ES-I3 (cell line): ENCODE results near the gene AHNAK.

ENCODE experiments used
- H3K36me3 ChIP-seq: 2 replicates; pipeline ENCODE4 v1.6.1; 2013; ENCODE audit warnings: mild to moderate bottlenecking, low read length, control low read depth, moderate library complexity; ENCODE audit not compliant: insufficient read depth
- H3K4me1 ChIP-seq: 2 replicates; pipeline ENCODE4 v1.6.1; 2013; ENCODE audit warnings: mild to moderate bottlenecking, control low read depth, low read length; ENCODE audit not compliant: insufficient read depth
- H3K9ac ChIP-seq: 2 replicates; pipeline ENCODE4 v1.6.1; 2013; ENCODE audit warnings: low read depth, mild to moderate bottlenecking, low read length, moderate library complexity
- H3K9me3 ChIP-seq: 2 replicates; pipeline ENCODE4 v1.6.1; 2013; ENCODE audit warnings: mild to moderate bottlenecking, low read length, moderate library complexity; ENCODE audit not compliant: control insufficient read depth, insufficient read depth

The AHNAK gene

GRCh38 chr11:62548545-62549335 lies 2.1 kb upstream of the AHNAK start:
- Histone ChIP-seq H3K9ac (no peak overlapping the region), H3K36me3 (no peaks in the 10 kb centered on the region), H3K4me1 (peaks cover 25% of the 10 kb centered on the region), H3K9me3 (no peaks in the 10 kb centered on the region)

DNA sequence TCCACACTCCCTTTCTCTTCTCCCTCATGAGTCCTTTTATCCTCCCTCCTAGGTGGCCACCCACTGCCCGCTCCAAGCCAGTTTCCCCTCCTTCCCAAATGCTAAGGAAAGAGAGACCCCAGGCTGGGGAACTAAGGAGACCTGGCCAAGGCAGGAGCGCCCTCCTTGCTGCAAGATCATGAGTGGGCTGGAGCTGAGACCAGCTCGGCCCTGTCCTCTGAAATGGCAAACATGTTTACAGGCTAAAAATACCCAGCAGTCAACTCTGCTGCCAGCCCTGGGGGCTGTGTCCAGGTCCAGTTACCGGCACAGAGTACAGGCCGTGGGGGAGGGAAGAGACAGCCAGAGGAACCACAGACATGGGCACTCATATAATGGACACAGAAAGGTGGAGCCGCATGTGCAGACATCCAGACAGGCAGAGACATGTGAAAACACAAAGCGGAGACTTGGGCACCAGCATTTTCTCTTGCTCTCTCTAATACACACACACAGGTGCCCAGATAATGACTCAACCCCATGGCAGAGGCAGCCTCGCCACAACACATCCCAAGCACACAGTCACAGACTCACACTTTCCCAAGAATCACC lies 1.2 kb upstream of the AHNAK start:
- no peaks in the 10 kb centered on the region for H3K36me3 ChIP-seq
- H3K4me1 ChIP-seq: peaks cover 23% of the 10 kb centered on the region
- H3K9ac ChIP-seq: peak overlapping the region; percentile 74; the same call in 1 of the 2 replicates
- no peaks in the 10 kb centered on the region for H3K9me3 ChIP-seq

GRCh38 chr11:62546929-62547625 lies 471 bp upstream of the AHNAK start:
- Histone ChIP-seq H3K36me3 (no peaks in the 10 kb centered on the region), H3K9me3 (no peaks in the 10 kb centered on the region), H3K4me1 (peaks cover 17% of the 10 kb centered on the region), H3K9ac (peak overlapping the region; percentile 74)

DNA sequence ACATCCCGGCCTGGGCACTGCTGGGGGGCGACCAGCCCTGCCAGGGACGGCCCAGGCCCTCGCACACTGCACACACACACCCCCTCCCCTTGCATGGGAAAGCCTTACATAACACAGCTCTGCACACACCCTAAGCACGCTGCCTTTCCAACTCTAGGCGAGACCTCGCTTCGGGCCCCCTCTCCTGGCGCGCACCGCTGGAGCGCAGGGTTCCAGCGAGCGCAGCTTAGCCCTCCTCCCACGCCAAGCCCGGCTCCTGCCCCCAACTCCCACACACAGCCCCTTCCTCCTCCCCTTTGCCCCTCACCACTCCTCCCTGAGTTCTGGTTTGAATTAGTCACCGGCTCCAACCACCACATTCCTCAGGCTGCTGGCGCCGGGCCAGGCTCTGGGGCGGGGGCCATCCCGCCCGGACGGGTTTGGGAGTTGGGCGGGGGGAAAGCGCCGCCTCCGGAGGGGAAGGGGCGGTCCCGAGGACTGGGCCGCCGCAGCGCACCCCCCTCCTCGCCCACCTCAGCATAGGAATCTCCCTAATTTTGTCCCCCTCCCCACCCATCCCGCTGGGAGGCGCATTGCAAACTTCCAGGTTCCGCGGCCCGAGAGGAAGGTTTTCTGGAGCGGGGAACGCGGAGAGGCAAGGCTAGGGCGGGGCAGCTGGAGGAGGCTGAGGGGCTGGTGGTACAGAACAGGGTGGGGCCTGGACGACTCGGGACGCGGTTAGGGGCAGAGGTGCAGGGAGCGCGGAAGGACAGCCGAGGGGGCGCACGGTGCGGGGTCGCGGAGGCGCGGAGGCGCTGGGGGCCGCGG lies 966 bp downstream of the AHNAK start:
- H3K9ac ChIP-seq: peak overlapping the region; percentile 64
- no peaks in the 10 kb centered on the region for H3K9me3 ChIP-seq

DNA sequence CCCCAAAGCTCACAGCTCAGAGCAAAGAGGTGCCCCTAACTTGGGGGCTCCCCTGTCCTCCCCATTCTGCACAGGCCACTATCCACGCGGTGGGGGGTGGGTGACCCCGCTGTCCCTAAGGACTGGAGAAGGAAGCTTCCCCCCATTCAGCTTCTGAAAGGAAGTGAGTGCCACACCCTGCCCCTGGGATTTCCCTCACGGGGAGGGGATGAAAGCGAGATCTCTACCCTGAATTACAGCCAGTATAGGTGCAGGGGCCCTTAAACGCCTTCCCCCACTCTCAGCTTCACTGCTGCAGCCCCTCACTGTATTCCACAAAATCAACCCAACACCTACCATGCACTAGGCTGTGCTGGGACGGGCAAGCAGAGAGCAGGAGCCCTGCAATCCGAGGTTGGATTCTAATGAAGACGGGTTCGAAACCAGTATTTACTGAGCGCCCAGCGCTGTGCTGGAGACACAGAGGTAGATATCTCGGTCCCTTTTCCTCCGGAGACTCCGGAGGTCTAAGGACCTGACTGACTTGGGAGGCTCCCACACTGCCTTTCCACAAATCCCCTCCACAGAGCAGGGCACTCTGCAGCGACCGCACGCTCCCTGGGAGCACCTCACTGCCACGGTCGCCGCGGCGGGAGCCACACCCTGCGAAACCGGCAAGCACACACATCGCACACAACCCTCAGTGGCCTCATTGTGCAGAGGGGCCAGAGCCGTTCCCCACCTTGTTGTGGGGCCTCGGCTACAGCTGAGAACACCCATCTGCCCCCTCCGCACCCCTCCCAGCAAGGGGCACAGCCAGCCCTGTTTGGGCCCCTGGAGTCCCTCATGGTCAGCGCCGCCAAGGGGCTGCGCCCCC lies 1.8 kb downstream of the AHNAK start:
- Histone ChIP-seq H3K9me3 (no peaks in the 10 kb centered on the region), H3K9ac (peak overlapping the region; percentile 64), H3K4me1 (peaks cover 18% of the 10 kb centered on the region), H3K36me3 (no peaks in the 10 kb centered on the region)

More for the DNA sequence above, 966 bp downstream of the AHNAK start:
- H3K36me3 ChIP-seq: no peaks in the 10 kb centered on the region
- peaks cover 17% of the 10 kb centered on the region for H3K4me1 ChIP-seq

DNA sequence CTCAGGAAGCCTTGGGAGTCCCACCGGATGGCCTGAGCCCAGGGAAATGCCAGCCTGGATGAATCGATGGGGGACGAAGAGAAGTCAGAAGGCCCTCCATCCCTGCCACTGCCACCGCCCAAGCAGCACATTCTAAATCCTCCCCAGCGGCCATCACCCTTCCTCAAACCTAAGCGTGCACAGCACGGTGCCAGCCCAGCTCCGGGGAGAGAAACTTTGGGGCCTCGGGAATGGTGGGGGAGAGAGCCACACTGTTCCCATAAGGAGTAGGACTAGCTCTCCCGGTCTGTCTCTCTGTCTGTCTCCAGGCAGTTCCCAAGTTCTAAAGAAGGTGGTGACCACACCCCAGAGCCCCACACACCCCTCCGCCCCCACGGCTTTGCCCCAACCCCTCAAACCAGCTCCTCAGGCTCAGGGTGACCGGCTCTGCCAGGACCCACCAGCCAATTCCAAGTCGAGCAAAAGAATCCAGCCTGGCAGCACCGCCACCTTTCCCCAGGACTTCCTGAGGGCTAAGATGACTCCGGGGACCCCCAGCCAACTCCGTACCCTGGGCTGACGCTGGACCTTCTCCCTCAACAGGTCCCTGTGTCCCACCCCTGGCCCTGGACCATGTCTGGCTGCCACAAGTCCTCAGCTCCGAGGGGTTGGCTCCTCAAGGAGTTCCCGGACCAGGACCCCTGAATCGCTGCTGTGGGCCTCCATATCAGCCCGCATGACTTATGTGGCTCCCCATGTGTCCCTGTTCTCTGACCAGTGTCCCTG lies 2.7 kb downstream of the AHNAK start:
- Histone ChIP-seq H3K4me1 (peaks cover 27% of the 10 kb centered on the region), H3K9ac (peak overlapping the region; percentile 64; the same call in 1 of the 2 replicates), H3K9me3 (no peaks in the 10 kb centered on the region), H3K36me3 (no peaks in the 10 kb centered on the region)

DNA sequence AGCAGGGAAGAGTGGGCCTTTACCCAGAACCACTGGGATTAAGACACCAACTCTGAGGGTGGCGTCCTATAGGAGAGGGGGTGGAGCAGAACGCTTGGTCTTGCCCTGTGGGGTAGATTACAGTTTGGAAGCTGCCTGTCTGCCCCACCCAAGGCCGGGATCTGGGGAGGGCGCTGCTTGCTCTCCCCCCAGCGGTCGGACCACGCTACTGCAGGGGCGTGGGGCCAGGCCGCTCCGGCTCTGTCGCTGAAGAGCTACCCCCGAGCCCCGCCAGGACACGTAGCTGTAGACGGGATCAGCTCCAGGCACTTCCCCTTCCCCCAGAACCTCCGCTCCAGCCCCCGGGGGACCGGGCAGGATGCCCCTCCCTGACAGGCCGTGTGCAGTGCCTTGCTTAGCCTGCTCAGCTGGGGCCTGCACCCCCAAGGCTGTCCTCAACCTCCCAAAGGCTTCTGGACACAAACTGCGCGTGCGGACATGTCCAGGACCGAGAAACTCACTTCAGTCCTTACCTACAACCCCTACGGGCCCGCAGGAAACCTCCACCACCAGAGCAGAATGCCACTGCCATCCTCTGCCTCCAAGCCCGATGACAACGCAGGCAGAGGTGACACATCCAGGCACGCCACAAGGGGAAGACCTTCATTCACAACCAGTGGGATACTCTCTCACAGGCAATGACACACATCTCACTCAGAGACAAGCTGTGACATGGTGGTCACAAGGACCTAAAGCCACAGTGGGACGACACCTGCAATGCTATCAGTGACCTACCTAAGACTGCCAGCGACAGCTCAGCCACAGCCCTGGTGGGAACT lies 3.6 kb downstream of the AHNAK start:
- Histone ChIP-seq H3K4me1 (peaks cover 28% of the 10 kb centered on the region), H3K9me3 (no peaks in the 10 kb centered on the region), H3K36me3 (no peaks in the 10 kb centered on the region), H3K9ac (peak overlapping the region; percentile 19; the same call in 1 of the 2 replicates)

DNA sequence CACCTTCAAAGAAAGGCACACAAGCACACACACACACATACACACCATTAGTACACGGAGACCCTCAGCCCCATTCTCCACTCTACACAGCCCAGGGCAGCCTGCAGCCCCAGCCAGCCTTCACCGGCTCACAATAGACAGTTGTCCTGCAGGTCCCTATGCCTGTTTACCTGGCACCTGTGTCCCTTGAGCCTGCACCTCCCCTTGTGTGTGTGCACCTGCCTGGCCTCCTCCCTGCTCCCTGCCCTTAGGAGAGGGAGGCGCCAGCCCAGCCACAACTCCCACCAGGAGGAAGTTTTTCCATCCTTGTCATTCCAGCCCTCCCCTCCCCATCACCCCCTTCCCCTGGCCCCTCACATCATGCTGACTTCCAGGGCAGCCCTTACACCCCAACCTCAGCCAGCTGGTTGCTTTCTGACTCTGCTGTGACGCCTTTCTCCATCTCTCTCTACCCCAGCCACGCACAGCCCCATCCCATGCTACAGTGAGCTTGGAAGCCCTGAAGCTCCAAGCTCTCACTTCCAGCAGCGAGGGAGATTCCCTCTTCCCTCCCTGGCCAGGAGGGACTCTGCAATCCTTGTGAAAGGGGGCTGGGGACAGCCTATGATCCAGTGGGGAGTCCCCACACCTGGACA lies 4.4 kb downstream of the AHNAK start:
- no peaks in the 10 kb centered on the region for H3K9me3 ChIP-seq
- no peaks in the 10 kb centered on the region for H3K36me3 ChIP-seq
- peak overlapping the region; percentile 9; the same call in 1 of the 2 replicates for H3K9ac ChIP-seq
- H3K4me1 ChIP-seq: peaks cover 23% of the 10 kb centered on the region

DNA sequence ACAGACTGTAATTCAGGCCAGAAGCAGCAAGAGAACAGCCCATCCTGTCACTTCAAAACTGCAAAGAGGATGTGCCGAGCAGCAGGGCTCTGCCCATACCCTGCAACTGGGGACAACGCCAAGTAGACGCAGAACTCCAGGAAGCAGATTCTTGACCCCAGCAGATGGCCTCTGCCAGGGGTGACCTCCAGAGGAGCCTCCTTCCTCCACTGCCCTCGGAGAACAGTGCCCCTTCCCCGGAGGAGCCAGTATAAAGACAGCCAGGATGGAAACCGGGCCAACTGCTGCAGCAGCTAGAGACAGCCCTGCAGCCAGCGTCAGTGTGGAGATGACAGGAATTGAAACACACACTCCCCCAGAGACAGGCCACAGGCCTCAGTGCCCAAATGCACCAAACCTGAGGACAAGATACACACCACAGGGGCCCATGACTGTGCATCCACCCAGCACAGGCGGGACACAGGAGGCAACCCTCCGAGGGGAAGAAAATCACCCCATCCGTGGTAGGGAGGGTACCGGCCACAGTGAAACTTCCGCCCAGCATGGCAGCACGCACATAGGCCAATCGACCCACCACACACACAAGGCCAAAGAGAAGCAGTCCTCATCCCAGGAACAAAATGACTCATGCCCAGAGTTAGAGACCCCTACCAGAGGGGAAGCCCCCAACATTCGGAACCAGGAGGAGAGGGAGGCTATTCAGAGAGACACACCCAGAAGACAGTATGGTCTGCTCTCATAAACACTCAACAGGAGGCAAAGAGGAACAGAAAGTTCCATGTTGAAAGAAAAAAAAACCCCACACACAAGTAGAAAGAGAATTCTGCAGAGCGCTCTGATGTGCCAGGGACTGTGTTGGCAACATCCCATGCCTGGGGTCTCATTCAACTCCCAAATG lies 5.6 kb downstream of the AHNAK start:
- H3K36me3 ChIP-seq: no peaks in the 10 kb centered on the region

DNA sequence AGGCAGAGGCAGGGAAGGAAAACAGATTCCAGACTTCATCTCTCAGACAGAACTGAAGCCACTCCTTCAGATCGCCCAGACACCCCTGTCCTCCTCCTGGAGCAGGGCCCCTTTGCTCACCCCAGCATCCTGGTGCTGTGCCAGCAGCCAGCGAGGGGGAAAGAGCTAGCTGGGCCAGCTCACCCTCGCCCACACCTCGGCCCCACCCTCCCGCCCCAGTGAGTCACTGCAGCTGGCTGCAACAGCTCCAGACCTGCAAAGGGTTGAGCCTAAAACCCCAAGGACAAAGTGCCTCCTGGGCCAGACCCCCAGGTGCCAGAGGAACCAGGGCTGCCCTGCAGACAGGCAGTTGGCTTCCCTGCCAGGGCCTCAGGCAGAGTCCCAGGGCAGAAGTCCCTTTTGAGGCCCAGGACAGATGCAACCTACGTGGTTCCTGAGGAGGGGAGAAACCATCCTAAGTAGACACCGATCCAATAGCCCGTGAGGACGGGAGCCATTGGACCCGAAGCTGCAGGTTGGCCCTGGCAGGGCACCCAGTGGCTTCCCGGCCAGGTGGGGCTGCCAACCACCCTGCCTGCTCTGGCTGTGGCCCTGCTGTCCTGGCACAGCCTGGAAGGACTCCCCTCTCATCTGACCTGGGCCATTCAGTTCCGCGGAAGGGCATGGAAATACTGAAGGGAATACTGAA lies 7.2 kb downstream of the AHNAK start:
- no peak overlapping the region for H3K9ac ChIP-seq
- no peaks in the 10 kb centered on the region for H3K36me3 ChIP-seq
- no peaks in the 10 kb centered on the region for H3K9me3 ChIP-seq
- H3K4me1 ChIP-seq: peaks cover 23% of the 10 kb centered on the region

More for the DNA sequence above, 5.6 kb downstream of the AHNAK start:
- peaks cover 23% of the 10 kb centered on the region for H3K4me1 ChIP-seq
- H3K9me3 ChIP-seq: no peaks in the 10 kb centered on the region
- H3K9ac ChIP-seq: no peak overlapping the region
